BLaER1 treated with 17β-estradiol and CSF1 and Interleukin-3, amounts not matched to agents 10 nM and 100 nM (cell line): Measurements from ENCODE around the gene ACOT13.
"Not testable (repeated sequence)": the region's sequence is repeated elsewhere in the genome, so short reads cannot be mapped to it uniquely, and the experiment has no call there.

Source experiments
- H3K27ac ChIP-seq, 11 experiments: shearing (Covaris generic); formaldehyde crosslinking; 2 replicates each; pipeline ENCODE4 v1.8.1; 2022
- H3K27me3 ChIP-seq, 11 experiments: shearing (Covaris generic); formaldehyde crosslinking; 2 replicates each; pipeline ENCODE4 v1.8.1; 2022
- H3K36me3 ChIP-seq, 11 experiments: shearing (Covaris generic); formaldehyde crosslinking; 2 replicates each; pipeline ENCODE4 v1.8.1; 2022
- H3K4me1 ChIP-seq, 10 experiments: shearing (Covaris generic); formaldehyde crosslinking; 2 replicates each; pipeline ENCODE4 v1.8.1; 2022
- H3K4me2 ChIP-seq, 11 experiments: shearing (Covaris generic); formaldehyde crosslinking; 2 replicates each; pipeline ENCODE4 v1.8.1; 2022
- H3K4me3 ChIP-seq, 10 experiments: shearing (Covaris generic); formaldehyde crosslinking; 2 replicates each; pipeline ENCODE4 v1.8.1; 2022
- H3K9ac ChIP-seq, 11 experiments: shearing (Covaris generic); formaldehyde crosslinking; 2 replicates each; pipeline ENCODE4 v1.8.1; 2022
- H3K9me3 ChIP-seq, 11 experiments: shearing (Covaris generic); formaldehyde crosslinking; replicated peaks in 1 of 11; 2 replicates each; pipeline ENCODE4 v1.8.1; 2022
- H4K20me1 ChIP-seq, 11 experiments: shearing (Covaris generic); formaldehyde crosslinking; 2 replicates each; pipeline ENCODE4 v1.8.1; 2022
- Cebpa-rat ChIP-seq, 11 experiments: shearing (Covaris generic); IDR thresholded peaks; 2 replicates each; pipeline ENCODE4 v1.8.1; 2022

ACOT13 gene

GRCh38 chr6:24710519-24711303 is 43.8 kb downstream of the ACOT13 start:
- Histone ChIP-seq H3K36me3 (peaks cover 100% of the 10 kb centered on the region in 11 experiments), H4K20me1 (peaks cover 81 to 100% (median 100%) of the 10 kb centered on the region in 11 experiments), H3K9me3 (no peaks in the 10 kb centered on the region), H3K4me1 (peaks cover 0 to 45% (median 14%) of the 10 kb centered on the region in 10 experiments; a peak in 16 of 20 replicates), H3K27ac (no peak overlapping the region), H3K4me3 (no peak overlapping the region), H3K9ac (peak overlapping the region in 1 of 11 experiments; percentile 99; a peak in 3 of 22 replicates), H3K27me3 (no peaks in the 10 kb centered on the region), H3K4me2 (peak overlapping the region in 2 of 11 experiments; percentile 1 to 94; a peak in 1 of 22 replicates)
- TF ChIP-seq Cebpa-rat (IDR thresholded peaks at IDR 0.05), result no peak

- H4K20me1 ChIP-seq, result peaks cover 75 to 80% (median 78%) of the 10 kb centered on the region in 11 experiments
- peaks cover 65 to 75% (median 72%) of the 10 kb centered on the region in 11 experiments for H3K36me3 ChIP-seq
- peak overlapping the region; percentile 89 to 98 (median 95) for H3K4me2 ChIP-seq
- H3K27ac ChIP-seq, H3K9me3 ChIP-seq, H3K27me3 ChIP-seq: not testable (repeated sequence)
- peaks cover 35 to 64% (median 47%) of the 10 kb centered on the region in 10 experiments for H3K4me1 ChIP-seq
- H3K9ac ChIP-seq, result peak overlapping the region in 4 of 11 experiments; percentile 10 to 100 (median 66); a peak in 7 of 22 replicates
- H3K4me3 ChIP-seq, result peak overlapping the region; percentile 74 to 99 (median 93); a peak in 17 of 20 replicates
Observed at GRCh38 chr6:24716602-24717148, 49.8 kb downstream of the ACOT13 start.

GRCh38 chr6:24718449-24719124 is 51.7 kb downstream of the ACOT13 start:
- peak overlapping the region; percentile 96 to 100 (median 99) for H3K9ac ChIP-seq
- peak overlapping the region; percentile 96 to 100 (median 99); a peak in 21 of 22 replicates for H3K27ac ChIP-seq
- H3K9me3 ChIP-seq, result peaks cover 0 to 4% (median 0%) of the 10 kb centered on the region in 11 experiments; a peak in 2 of 22 replicates
- H3K4me1 ChIP-seq, result peaks cover 34 to 60% (median 48%) of the 10 kb centered on the region in 10 experiments
- TF ChIP-seq Cebpa-rat (IDR thresholded peaks at IDR 0.05), result no peak
- peak overlapping the region; percentile 74 to 99 (median 93) for H3K4me3 ChIP-seq
- H3K4me2 ChIP-seq, result peak overlapping the region; percentile 89 to 98 (median 95)
- no peaks in the 10 kb centered on the region for H3K27me3 ChIP-seq
- peaks cover 55 to 62% (median 59%) of the 10 kb centered on the region in 11 experiments for H4K20me1 ChIP-seq
- peaks cover 46 to 56% (median 53%) of the 10 kb centered on the region in 11 experiments for H3K36me3 ChIP-seq

GRCh38 chr6:24719125-24719971 is 52.5 kb downstream of the ACOT13 start, which contains the start of gene C6orf62:
Gene C6orf62 (minus strand): TSS chr6:24719154. CDS start chr6:24718668, 486 bp downstream.
- Histone ChIP-seq H3K36me3 (peaks cover 38 to 48% (median 46%) of the 10 kb centered on the region in 11 experiments), H3K27ac (peak within 1 kb of the TSS; percentile 96 to 100 (median 99)), H3K4me1 (peaks cover 34 to 54% (median 47%) of the 10 kb centered on the region in 10 experiments), H3K9ac (peak within 1 kb of the TSS; percentile 96 to 100 (median 99)), H3K4me3 (peak within 1 kb of the TSS; percentile 74 to 99 (median 93)), H3K4me2 (peak within 1 kb of the TSS; percentile 89 to 98 (median 95)), H4K20me1 (peaks cover 48 to 54% (median 51%) of the 10 kb centered on the region in 11 experiments), H3K27me3 (no peaks in the 10 kb centered on the region), H3K9me3 (peaks cover 0 to 4% (median 0%) of the 10 kb centered on the region in 11 experiments; a peak in 2 of 22 replicates)
- TF ChIP-seq Cebpa-rat (IDR thresholded peaks at IDR 0.05), result no peak

- Histone ChIP-seq H4K20me1 (peaks cover 40 to 46% (median 43%) of the 10 kb centered on the region in 11 experiments), H3K27me3 (no peaks in the 10 kb centered on the region), H3K36me3 (peaks cover 30 to 40% (median 37%) of the 10 kb centered on the region in 11 experiments), H3K9ac (peak overlapping the region; percentile 96 to 100 (median 99)), H3K4me1 (peaks cover 29 to 46% (median 40%) of the 10 kb centered on the region in 10 experiments), H3K4me3 (peak overlapping the region; percentile 74 to 99 (median 93)), H3K4me2 (peak overlapping the region in 10 of 11 experiments; percentile 17 to 98 (median 44); a peak in 17 of 22 replicates), H3K9me3 (peaks cover 0 to 4% (median 0%) of the 10 kb centered on the region in 11 experiments; a peak in 2 of 22 replicates), H3K27ac (peak overlapping the region; percentile 96 to 100 (median 99))
- no peak for TF ChIP-seq Cebpa-rat (IDR thresholded peaks at IDR 0.05)
Observed at GRCh38 chr6:24720131-24720603, 53.3 kb downstream of the ACOT13 start.

GRCh38 chr6:24720604-24721460 is 54.0 kb downstream of the ACOT13 start:
- H3K4me1 ChIP-seq, result peaks cover 24 to 39% (median 36%) of the 10 kb centered on the region in 10 experiments
- H3K36me3 ChIP-seq, result peaks cover 24 to 33% (median 31%) of the 10 kb centered on the region in 11 experiments
- H4K20me1 ChIP-seq, result peaks cover 33 to 39% (median 36%) of the 10 kb centered on the region in 11 experiments
- peaks cover 0 to 4% (median 0%) of the 10 kb centered on the region in 11 experiments; a peak in 2 of 22 replicates for H3K9me3 ChIP-seq
- no peak for TF ChIP-seq Cebpa-rat (IDR thresholded peaks at IDR 0.05)
- peak overlapping the region; percentile 62 to 98 (median 77); a peak in 21 of 22 replicates for H3K4me2 ChIP-seq
- peak overlapping the region; percentile 96 to 100 (median 99) for H3K9ac ChIP-seq
- H3K4me3 ChIP-seq, result peak overlapping the region; percentile 74 to 99 (median 93)
- peak overlapping the region; percentile 96 to 100 (median 99) for H3K27ac ChIP-seq
- no peaks in the 10 kb centered on the region for H3K27me3 ChIP-seq
